Measurements from ENCODE around the gene MPO.

MPO gene

GRCh38 chr17:58227733-58228132, 53.0 kb downstream of the MPO start:
- DNase-seq (ENCODE audit: extremely low spot score), result no peak
- CTCF ChIA-PET, result interaction anchor here (1.4 to 8.6 kb wide), 5 partner anchors 9 to 28 kb away, joined by 4 to 77 read pairs (median 14); partner anchors contain the start of genes LPO and MKS1
- POLR2A ChIA-PET, result no interaction called here
- no peak for TF ChIP-seq CTCF (IDR thresholded peaks at IDR 0.05; ENCODE audit: control extremely low read depth, extremely low read depth, low read depth, missing control alignments)

GRCh38 chr17:58224315-58224714, 56.4 kb downstream of the MPO start:
- no peak for TF ChIP-seq CTCF (IDR thresholded peaks at IDR 0.05; ENCODE audit: control extremely low read depth, extremely low read depth, low read depth, missing control alignments)
- no peak for DNase-seq (ENCODE audit: extremely low spot score)
- CTCF ChIA-PET, result interaction anchor here (0.7 kb wide), 1 partner anchor 18 kb away, joined by 3 read pairs; no protein-coding TSS in a partner anchor
- POLR2A ChIA-PET, result no interaction called here
